Testis (tissue), 2 donors: ENCODE measurements around the gene MMP24.

ENCODE experiments used
- CTCF ChIP-seq, 3 experiments: fragments of 450-650 bp in 2 of 3; fragments of 200-600 bp in 1 of 3; sonication (generic) in 1 of 3; IDR thresholded peaks; one replicate each; pipeline ENCODE4 v1.5.1; 2016 to 2019; ENCODE audit warnings: antibody characterized with exemption in 3 of 3, mild to moderate bottlenecking in 2 of 3, moderate library complexity in 1 of 3
- POLR2A ChIP-seq: fragments of 450-650 bp; IDR thresholded peaks from one replicate; pipeline ENCODE4 v1.6.1; 2017; ENCODE audit warnings: antibody characterized with exemption, mild to moderate bottlenecking, moderate library complexity

GRCh38 chr20:35180266-35180665 is 46.2 kb upstream of the MMP24 start:
- TF ChIP-seq CTCF (IDR thresholded peaks at IDR 0.05) (no peak), POLR2A (no peak)
